Hematopoietic multipotent progenitor cell treated with erythropoietin and hydrocortisone succinate and interleukin-3 and kit ligand, for 17 days (in vitro differentiated cells): ENCODE measurements around the gene MYO10.

Experiments
- DNase-seq: peaks from one replicate; pipeline ENCODE4 v3.0.0-alpha.2; 2015; ENCODE audit warnings: low spot score

The MYO10 gene

GRCh38 chr5:16707869-16708192 is 228.3 kb downstream of the MYO10 start:
- DNase-seq = no peak

GRCh38 chr5:16707168-16707868 is 228.8 kb downstream of the MYO10 start:
- DNase-seq = no peak

DNA sequence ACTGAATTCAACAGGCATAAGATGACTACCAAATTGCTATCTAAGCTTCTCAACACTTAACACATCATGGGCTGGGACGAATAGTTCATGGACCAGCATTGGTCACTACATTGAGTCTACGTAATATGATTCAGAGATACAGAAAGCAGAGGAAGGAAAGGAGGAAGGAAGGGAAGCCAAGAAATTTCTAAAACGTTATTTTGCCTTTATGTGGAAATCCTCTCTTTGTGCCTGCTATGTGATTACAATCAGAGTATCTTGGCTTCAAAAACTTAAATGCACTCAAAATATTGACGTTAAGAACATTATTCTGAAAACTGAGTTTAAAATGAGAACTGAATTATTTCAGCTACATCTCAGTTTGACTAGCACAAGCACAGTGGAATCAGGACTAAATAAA is 231.1 kb downstream of the MYO10 start:
- DNase-seq = no peak

GRCh38 chr5:16702964-16703363 is 233.1 kb downstream of the MYO10 start:
- no peak for DNase-seq

GRCh38 chr5:16701134-16702099 is 234.7 kb downstream of the MYO10 start:
- no peak for DNase-seq

DNA sequence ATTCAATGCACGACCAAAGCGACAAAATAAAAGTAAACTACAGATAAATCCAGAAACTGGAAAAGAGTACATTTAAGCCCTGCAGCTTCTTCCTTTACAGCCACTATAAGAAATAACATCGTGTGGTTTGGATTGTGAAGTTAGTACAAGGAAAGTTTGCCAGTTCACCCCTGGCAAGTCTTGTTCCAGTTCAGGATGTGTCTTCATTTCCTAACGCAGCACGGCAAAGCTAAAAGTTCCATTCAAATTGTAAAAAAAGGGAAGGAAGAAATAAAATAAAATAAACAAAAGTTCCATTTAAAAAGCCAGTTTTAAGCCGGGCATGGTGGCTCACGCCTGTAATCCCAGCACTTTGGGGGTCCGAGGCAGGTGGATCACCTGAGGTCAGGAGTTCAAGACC is 236.0 kb downstream of the MYO10 start:
- DNase-seq = no peak

DNA sequence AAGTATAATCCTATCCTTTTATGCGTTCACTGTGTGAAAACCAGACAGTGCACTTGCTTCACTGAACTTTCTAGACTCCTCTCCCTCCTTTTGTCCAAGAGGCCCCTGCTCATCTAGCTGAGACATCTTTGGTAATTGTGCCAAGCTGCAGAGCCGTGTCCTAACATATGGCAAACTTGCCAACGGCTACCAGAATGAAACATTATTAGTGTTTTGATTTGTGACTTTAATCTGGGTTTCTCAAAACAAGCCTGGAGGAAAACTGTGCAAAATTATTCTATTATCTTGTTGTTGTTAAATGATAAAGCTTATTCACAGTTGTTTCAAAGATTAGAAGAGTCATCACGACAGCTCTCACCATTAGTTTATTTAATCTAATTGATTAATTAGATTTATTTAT is 240.3 kb downstream of the MYO10 start:
- no peak for DNase-seq

DNA sequence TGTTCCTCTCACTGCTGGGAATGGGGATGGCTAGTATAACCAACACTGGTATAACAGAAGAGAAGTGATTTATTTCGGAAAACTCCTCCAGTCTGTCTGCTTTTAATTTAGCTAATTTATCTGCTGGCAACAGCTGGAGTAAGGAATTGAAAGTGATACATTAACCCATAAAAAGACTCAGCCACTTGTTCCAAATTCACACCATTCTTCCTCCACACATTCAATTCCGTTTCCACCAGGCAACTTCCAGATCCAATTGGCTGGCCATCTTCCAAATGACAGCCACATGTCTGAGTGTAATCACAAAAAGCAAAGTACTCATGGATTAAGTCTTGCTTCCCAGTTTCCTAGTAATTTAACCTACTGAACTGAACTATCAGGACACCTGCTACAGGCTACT is 242.2 kb downstream of the MYO10 start:
- no peak for DNase-seq

GRCh38 chr5:16691731-16692130 is 244.4 kb downstream of the MYO10 start:
- DNase-seq = no peak

DNA sequence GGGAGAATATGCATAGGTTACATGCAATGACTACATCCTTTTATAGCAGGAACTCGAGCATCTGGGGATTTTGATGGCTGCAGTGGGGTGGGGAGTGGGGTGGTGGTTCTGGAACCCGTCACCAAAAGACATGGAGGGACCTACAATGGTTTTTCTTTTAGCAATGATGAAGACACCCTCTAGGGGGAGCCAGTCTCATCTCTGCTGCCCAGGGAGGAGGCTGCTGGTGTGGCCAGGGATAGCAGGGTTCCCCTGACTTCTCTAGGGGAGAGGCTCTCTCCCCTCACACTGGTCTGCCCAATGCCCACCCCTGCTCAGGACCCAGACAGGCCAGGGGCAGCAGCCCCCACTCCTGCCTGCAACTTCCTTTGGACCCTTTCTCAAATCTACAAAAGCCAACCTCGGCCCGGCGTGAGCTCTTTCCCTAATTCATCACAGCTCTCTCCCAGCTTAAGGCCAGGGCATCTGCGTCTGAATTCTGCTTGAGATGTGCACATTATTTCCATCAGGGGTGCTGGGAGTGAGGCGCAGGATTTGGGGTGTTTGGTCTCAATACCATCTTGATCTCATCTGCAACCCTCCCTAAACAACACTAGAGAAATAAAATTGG is 245.7 kb downstream of the MYO10 start:
- no peak for DNase-seq

DNA sequence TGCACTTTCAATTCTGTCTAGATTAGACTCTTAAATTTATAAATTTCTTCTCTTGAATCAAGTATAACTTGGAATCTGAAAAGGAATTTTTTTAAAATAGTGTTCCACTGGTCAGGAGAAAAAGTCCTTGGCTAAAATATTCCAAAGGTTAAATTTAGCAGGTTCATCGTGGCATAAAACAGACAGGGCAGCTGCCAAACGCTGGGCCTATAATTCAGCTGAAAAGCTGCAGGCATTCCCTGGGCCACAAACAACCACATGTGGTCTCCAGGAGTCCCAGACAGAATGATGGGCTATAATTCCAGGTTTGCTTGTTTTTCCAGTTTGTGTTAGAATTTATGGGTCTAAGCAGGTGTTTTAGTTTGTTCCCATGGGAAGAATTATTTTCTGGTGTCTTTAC is 248.2 kb downstream of the MYO10 start:
- DNase-seq = no peak

DNA sequence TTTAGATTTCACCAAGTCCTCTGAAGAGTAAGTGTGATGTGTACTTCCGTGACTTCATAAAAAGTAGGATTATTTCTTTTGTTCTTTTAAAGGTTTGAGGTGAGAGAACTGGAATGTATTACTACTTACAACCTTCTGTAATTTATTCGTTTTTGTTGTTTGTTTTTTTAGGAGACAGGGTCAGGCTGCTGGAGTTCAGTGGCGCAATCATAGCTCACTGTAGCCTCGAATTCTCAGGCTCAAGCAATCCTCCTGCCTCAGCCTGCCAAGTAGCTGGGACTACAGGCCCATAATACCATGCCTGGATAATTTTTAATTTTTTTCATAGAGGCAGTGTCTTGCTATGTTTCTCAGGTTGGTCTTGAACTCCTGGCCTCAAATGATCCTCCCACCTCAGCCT is 251.0 kb downstream of the MYO10 start:
- DNase-seq = no peak

DNA sequence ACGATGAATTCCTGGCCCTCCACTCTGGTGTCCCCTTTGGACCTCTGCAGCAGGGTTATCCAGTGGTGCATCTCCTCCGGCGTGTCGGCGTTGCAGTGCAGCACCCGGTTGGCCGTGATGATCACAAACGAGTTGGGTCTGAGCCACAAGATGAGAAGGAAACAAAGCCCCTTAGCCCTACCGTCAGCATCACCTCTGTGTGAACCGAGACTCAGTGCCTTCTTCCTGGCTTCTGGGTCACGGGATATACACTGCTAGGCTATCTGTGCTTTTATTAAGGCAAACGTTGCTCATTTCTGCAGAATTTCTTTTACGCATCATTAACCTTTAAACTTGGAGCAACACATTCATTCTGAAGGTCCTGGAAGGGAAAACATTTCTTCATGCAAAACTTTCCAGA is 254.2 kb downstream of the MYO10 start:
- no peak for DNase-seq

DNA sequence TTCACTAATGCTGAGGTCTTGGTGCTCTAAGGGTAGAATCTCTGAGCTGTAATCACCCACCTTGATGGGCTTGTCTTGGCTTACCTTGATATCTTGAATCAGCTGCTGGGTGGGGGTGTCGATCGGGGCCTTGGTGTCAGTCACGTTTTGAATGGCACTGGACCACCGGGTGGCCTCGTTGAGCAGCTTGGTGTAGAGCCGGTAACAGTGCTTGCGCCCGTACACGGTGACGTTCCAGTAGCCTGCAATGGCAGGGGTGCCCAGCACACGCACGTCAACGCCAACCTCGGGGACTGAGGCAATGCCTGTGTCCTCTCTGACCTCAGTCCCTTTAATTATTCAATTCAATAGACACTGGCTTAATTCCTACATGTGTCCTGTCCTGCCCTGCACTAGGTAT is 256.2 kb downstream of the MYO10 start:
- DNase-seq = no peak

GRCh38 chr5:16679190-16679589 is 256.9 kb downstream of the MYO10 start:
- DNase-seq = no peak

GRCh38 chr5:16675806-16676205 is 260.3 kb downstream of the MYO10 start:
- no peak for DNase-seq

DNA sequence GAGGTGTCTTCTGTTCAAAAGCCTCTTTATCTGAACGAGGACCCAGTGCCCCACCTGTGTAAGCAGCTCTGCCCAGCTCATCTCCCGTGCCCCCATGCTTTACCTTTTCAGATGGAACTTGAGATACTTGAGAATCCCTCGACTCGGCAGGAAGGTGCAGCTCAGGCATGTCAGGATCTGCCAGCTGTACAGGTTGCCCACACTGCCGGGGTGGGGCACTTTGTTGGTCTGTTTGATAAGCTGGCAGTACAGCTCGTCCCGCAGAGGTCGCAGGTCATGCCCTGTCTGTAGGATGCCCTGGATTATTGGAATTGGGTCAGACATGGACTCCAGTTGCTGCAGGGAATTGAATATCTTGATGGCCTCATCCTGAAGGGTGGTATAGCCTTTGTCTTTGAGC is 261.3 kb downstream of the MYO10 start:
- DNase-seq = no peak

GRCh38 chr5:16673241-16674201 is 262.6 kb downstream of the MYO10 start:
- DNase-seq = no peak

DNA sequence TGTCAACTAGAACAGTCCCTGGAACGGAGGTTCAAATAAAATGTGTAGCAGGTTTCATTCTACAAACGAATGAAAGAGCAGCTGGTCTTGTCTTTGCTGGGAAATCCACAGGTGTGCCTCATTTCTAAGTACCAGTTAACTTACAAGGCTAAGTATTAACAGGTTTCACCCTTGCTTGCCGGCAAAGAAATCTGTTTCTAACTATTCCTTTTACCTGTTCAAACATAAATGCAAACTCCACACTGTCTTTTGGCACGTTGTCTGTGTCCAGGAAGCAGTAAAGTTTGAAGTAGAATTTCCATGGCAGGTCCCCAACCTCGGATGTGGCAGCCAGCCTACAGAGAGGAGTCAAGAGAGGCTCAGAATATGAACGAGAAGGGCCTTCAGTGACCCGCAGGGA is 264.9 kb downstream of the MYO10 start:
- DNase-seq = no peak

- DNase-seq = no peak
These were observed 266.3 kb downstream of the MYO10 start for GRCh38 chr5:16669776-16670175.

DNA sequence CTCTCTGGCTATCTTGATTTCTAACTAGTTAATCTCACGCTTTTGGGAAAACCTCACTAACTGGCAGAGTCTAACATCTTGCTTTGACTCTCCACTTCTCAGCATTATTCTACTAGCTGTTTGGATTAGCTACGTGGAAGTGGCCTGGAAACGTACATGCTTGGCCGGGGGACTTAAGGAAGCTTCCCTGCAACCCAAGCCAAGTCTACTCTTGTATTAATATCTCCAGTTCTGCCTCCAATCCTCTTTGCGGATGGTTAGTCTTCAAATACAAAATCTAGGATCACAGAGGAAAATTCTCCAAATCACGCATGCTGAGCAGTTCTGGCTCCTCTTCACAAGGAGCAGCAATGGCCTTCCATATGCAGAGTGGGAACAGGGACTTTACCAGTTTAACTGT is 267.5 kb downstream of the MYO10 start:
- no peak for DNase-seq

- no peak for DNase-seq
These were observed 267.9 kb downstream of the MYO10 start for GRCh38 chr5:16668194-16668593.
